ENCODE data around the gene RAB4A.

The RAB4A gene

DNA sequence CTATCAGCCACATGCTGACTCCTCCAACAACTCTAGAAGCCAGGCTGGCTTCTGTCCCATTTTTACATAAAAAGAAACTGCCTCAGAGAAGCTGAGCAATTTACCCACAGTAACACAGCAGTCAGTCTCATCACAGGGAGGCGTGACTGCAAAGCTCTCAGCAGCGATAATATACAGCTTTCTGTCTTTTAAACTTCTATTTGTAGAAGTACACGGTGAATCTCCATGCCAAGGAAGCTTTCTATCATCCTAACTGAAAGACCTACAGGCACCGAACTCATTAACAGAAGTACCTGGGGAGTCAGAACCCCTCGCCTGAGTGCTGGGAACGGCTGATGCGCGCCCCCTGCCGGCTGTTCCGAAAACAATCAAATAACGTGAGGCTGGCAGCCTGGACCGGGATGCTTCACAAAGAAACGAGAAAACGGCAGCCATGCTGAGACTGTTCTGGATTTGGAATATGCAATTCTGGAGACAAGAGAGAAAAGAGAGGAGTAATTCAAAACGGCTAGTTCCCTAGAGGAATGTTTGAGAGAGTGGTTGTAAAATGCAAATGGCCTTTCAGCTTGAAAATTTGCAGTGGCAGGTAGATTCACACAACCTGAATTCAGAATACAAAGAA is 43.5 kb upstream of the RAB4A start (continued):
- TF ChIP-seq, protein P1, sequence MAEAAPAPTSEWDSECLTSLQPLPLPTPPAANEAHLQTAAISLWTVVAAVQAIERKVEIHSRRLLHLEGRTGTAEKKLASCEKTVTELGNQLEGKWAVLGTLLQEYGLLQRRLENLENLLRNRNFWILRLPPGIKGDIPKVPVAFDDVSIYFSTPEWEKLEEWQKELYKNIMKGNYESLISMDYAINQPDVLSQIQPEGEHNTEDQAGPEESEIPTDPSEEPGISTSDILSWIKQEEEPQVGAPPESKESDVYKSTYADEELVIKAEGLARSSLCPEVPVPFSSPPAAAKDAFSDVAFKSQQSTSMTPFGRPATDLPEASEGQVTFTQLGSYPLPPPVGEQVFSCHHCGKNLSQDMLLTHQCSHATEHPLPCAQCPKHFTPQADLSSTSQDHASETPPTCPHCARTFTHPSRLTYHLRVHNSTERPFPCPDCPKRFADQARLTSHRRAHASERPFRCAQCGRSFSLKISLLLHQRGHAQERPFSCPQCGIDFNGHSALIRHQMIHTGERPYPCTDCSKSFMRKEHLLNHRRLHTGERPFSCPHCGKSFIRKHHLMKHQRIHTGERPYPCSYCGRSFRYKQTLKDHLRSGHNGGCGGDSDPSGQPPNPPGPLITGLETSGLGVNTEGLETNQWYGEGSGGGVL (tag by site-specific recombination; IDR thresholded peaks at IDR 0.05): no peak
- TF ChIP-seq REPIN1 (tag by site-specific recombination; IDR thresholded peaks at IDR 0.05; ENCODE audit: low read depth): no peak
- TF ChIP-seq, protein P2, sequence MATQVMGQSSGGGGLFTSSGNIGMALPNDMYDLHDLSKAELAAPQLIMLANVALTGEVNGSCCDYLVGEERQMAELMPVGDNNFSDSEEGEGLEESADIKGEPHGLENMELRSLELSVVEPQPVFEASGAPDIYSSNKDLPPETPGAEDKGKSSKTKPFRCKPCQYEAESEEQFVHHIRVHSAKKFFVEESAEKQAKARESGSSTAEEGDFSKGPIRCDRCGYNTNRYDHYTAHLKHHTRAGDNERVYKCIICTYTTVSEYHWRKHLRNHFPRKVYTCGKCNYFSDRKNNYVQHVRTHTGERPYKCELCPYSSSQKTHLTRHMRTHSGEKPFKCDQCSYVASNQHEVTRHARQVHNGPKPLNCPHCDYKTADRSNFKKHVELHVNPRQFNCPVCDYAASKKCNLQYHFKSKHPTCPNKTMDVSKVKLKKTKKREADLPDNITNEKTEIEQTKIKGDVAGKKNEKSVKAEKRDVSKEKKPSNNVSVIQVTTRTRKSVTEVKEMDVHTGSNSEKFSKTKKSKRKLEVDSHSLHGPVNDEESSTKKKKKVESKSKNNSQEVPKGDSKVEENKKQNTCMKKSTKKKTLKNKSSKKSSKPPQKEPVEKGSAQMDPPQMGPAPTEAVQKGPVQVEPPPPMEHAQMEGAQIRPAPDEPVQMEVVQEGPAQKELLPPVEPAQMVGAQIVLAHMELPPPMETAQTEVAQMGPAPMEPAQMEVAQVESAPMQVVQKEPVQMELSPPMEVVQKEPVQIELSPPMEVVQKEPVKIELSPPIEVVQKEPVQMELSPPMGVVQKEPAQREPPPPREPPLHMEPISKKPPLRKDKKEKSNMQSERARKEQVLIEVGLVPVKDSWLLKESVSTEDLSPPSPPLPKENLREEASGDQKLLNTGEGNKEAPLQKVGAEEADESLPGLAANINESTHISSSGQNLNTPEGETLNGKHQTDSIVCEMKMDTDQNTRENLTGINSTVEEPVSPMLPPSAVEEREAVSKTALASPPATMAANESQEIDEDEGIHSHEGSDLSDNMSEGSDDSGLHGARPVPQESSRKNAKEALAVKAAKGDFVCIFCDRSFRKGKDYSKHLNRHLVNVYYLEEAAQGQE (tag by site-specific recombination; IDR thresholded peaks at IDR 0.05): peak; percentile 36; the same call in 1 of the 2 replicates

DNA sequence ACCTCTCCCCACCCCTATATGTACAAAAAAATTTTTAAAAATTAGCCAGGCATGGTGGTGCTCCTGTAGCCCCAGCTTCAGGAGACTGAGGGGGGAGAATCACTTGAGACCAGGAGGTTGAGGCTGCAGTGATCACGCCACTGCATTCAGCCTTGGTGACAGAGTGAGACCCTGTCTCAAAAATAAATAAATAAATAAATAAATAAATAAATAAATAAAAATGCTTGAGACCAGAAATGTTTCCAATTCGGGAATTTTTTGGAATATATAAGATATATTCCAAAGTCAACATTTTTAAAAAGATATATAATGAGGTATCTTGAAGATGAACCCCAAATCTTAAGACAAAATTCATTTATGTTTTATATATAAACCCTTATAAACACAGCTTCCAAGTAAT is 42.4 kb upstream of the RAB4A start:
- CTCF ChIA-PET: interaction anchor here (0.6 to 8.7 kb wide), 41 partner anchors 10 to 565 kb away, joined by 3 to 115 read pairs (median 5); partner anchors contain the start of gene RHOU
- Histone ChIP-seq H3K27ac (ENCODE audit: extremely low read depth, low read depth, low read length) (no peak overlapping the region), H3K4me3 (ENCODE audit: low read depth, low read length) (no peak overlapping the region), H3K4me1 (ENCODE audit: control insufficient read depth, insufficient read depth, low read length) (peaks cover 62% of the 10 kb centered on the region), H3K9me3 (ENCODE audit: control insufficient read depth, insufficient read depth, low read depth, low read length) (no peaks in the 10 kb centered on the region), H3K36me3 (ENCODE audit: control insufficient read depth in 2 of 2, insufficient read depth in 1 of 2, low read length in 2 of 2) (no peaks in the 10 kb centered on the region)
- POLR2A ChIA-PET: interaction anchor here (0.7 to 1.7 kb wide), 4 partner anchors 26 to 390 kb away, joined by 3 to 5 read pairs (median 3); partner anchors contain the start of gene NUP133
- TF ChIP-seq BCL11A (tag by site-specific recombination; IDR thresholded peaks at IDR 0.05; ENCODE audit: low read depth): no peak
- TF ChIP-seq ZNF548 (tag by site-specific recombination; IDR thresholded peaks at IDR 0.05): no peak
- TF ChIP-seq, protein P1 (tag by site-specific recombination; IDR thresholded peaks at IDR 0.05): no peak
- TF ChIP-seq ZNF426 (tag by site-specific recombination; IDR thresholded peaks at IDR 0.05): peak; percentile 94
- TF ChIP-seq ZNF24 (tag by site-specific recombination; IDR thresholded peaks at IDR 0.05): no peak
- TF ChIP-seq ZNF701 (tag by site-specific recombination; IDR thresholded peaks at IDR 0.05): no peak
- TF ChIP-seq, protein P2 (tag by site-specific recombination; IDR thresholded peaks at IDR 0.05): peak; percentile 82
- no peak for TF ChIP-seq ZNF10 (tag by site-specific recombination; IDR thresholded peaks at IDR 0.05)
- TF ChIP-seq ZNF354C (tag by site-specific recombination; IDR thresholded peaks at IDR 0.05; ENCODE audit: borderline replicate concordance, low read depth): 0 out of 2 replicates have a peak, but pooled peaks have one; percentile 62
- TF ChIP-seq, protein P3, sequence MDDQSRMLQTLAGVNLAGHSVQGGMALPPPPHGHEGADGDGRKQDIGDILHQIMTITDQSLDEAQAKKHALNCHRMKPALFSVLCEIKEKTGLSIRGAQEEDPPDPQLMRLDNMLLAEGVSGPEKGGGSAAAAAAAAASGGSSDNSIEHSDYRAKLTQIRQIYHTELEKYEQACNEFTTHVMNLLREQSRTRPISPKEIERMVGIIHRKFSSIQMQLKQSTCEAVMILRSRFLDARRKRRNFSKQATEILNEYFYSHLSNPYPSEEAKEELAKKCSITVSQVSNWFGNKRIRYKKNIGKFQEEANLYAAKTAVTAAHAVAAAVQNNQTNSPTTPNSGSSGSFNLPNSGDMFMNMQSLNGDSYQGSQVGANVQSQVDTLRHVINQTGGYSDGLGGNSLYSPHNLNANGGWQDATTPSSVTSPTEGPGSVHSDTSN (CRISPR knock-in tag; IDR thresholded peaks at IDR 0.05): no peak
- no peak for TF ChIP-seq ZNF324 (tag by site-specific recombination; IDR thresholded peaks at IDR 0.05)
- TF ChIP-seq ZXDB (tag by site-specific recombination; IDR thresholded peaks at IDR 0.05): no peak; the same call in none of the 2 replicates
- no peak for TF ChIP-seq ZNF138 (tag by site-specific recombination; IDR thresholded peaks at IDR 0.05; ENCODE audit: borderline replicate concordance)
- TF ChIP-seq, protein P4, sequence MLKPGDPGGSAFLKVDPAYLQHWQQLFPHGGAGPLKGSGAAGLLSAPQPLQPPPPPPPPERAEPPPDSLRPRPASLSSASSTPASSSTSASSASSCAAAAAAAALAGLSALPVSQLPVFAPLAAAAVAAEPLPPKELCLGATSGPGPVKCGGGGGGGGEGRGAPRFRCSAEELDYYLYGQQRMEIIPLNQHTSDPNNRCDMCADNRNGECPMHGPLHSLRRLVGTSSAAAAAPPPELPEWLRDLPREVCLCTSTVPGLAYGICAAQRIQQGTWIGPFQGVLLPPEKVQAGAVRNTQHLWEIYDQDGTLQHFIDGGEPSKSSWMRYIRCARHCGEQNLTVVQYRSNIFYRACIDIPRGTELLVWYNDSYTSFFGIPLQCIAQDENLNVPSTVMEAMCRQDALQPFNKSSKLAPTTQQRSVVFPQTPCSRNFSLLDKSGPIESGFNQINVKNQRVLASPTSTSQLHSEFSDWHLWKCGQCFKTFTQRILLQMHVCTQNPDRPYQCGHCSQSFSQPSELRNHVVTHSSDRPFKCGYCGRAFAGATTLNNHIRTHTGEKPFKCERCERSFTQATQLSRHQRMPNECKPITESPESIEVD (tag by site-specific recombination; IDR thresholded peaks at IDR 0.05): no peak
- TF ChIP-seq ZSCAN23 (tag by site-specific recombination; IDR thresholded peaks at IDR 0.05): no peak
- no peak for TF ChIP-seq ZNF473 (tag by site-specific recombination; IDR thresholded peaks at IDR 0.05)
- peak; percentile 84 for TF ChIP-seq ZNF623 (tag by site-specific recombination; IDR thresholded peaks at IDR 0.05)
- 0 out of 2 replicates have a peak, but pooled peaks have one; percentile 24 for TF ChIP-seq GFI1B (tag by site-specific recombination; IDR thresholded peaks at IDR 0.05)
- 0 out of 2 replicates have a peak, but pooled peaks have one; percentile 28 for TF ChIP-seq ZNF501 (tag by site-specific recombination; IDR thresholded peaks at IDR 0.05)
- no peak for TF ChIP-seq REPIN1 (tag by site-specific recombination; IDR thresholded peaks at IDR 0.05; ENCODE audit: low read depth)

Data from HEK293 (cell line).